Measurements from ENCODE around the gene COL6A1.

COL6A1 gene

GRCh38 chr21:45982758-45983648 lies 1.4 kb downstream of the COL6A1 start:
- no peak for DNase-seq

GRCh38 chr21:45983649-45983965 lies 2.0 kb downstream of the COL6A1 start:
- DNase-seq = no peak

- peak in 1 of 6 experiments; percentile 9 for DNase-seq
Measured at GRCh38 chr21:45983981-45984551, 2.5 kb downstream of the COL6A1 start.

- no peak for DNase-seq
Measured at GRCh38 chr21:45984584-45985095, 3.1 kb downstream of the COL6A1 start.

DNA sequence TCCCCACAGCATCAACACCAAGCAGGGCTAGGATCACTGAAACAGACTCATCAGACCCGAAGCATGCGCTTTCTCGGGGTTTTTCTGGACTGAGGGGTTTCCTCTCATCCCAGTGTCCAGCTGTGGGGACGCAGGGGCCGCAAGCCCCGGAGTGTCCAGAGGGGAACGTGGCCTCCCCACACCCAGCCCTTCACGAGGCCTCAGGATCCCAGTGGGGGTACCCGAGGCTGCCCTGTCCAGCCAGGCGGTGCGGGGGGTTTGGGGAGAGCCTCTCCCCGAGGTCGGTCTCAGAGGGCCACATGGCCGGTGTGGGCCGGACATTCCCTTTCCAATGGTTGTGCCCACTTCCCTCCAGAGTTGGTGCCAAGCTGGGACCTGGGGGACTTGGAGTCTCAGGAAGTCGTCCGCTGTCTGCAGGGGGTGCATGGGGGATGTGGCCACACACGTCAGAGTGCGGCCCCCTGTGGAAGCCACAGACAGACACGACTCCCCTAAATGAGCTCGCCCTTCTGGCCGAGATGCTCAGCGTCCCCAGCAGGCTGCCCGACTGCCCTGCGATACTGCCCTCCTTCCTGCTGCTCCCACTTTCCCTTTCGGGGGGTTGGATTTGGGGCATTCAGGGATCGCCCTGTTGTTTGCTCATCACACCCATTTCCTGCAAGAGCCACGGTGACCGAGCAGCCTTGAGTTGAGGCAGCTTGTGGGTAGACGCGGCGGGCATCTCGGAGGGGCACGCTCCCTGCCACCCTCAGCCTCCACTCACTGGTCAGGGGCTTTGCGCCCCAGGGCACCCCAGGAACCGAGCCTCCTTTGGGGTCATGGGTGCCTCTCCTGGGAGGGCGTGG lies 4.1 kb downstream of the COL6A1 start:
- no peak for DNase-seq

- no peak for DNase-seq
Measured at GRCh38 chr21:45986316-45987051, 4.9 kb downstream of the COL6A1 start.

- no peak for DNase-seq
Measured at GRCh38 chr21:45987121-45987711, 5.6 kb downstream of the COL6A1 start.

DNA sequence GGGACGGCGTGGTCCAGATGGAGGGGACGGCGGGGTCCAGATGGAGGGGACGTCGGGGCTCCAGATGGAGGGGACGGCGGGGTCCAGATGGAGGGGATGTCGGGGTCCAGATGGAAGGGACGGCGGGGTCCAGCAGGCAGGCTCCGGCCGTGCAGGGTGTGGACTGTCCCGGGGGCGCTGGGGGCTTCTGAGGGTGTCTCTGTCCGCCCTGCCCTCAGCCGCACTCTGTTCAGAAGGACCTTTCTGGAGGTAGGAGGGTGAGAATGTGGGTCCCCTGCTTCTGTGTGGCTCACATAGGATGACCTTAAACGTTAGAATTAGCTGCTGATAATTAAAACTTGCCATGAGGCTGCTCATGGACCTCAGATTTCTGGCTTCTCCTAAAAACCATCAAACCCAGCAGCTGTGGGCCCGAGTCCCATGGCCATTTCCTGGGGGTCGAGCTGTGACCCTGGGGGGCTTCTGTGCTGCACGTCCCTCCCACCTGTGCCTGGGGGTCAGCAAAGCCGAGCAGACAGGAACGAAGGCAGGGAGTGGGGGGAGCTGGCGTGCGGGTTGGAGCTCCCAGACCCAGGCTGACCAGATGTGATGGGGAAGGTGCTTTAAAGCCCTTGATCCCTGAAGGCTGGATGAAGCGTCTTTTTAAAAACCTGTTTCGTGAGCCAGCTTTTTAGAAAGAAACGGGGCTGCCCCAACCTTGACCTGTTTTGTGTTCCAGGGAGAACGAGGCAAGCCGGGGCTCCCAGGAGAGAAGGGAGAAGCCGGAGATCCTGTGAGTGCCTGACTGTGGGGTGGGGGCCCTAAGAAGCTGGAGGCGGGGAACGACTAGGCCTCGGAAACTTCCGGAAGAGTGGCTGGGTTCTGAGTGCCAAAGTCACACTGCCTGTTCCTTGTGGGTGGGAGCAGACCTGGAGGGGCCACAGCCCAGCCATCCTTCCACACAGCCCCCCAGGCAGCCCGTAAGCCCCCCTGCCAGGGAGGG lies 7.1 kb downstream of the COL6A1 start:
- DNase-seq = no peak

- DNase-seq = no peak
Measured at GRCh38 chr21:45989355-45990048, 7.9 kb downstream of the COL6A1 start.

DNA sequence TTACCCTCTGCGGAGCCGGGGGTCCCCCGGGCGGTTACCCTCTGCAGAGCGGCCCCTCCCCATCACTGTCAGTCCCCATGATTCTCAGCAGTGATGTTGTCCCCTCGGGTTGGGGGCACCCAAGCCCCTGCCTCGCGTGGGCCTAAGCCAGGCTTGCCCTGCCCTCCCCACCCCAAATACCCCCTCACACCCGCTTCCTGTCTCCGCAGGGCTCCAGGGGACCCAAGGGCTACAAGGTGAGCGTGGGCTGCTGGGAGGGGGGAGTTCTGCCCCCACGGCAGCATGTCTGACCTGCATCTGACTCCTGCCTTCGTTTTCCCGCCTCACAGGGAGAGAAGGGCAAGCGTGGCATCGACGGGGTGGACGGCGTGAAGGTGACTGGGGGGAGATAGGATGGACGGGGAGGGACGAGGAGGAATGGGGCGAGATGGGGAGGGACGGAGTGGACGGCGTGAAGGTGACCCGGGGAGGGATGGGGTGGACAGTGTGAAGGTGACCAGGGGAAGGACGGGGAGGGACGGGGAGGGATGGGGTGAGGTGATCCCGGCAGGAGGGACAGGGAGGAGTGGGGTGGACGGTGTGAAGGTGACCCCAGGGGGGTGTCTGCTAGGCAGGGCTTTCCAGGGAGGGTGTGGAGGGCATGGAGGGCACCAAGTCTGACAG lies 8.6 kb downstream of the COL6A1 start:
- no peak for DNase-seq

DNA sequence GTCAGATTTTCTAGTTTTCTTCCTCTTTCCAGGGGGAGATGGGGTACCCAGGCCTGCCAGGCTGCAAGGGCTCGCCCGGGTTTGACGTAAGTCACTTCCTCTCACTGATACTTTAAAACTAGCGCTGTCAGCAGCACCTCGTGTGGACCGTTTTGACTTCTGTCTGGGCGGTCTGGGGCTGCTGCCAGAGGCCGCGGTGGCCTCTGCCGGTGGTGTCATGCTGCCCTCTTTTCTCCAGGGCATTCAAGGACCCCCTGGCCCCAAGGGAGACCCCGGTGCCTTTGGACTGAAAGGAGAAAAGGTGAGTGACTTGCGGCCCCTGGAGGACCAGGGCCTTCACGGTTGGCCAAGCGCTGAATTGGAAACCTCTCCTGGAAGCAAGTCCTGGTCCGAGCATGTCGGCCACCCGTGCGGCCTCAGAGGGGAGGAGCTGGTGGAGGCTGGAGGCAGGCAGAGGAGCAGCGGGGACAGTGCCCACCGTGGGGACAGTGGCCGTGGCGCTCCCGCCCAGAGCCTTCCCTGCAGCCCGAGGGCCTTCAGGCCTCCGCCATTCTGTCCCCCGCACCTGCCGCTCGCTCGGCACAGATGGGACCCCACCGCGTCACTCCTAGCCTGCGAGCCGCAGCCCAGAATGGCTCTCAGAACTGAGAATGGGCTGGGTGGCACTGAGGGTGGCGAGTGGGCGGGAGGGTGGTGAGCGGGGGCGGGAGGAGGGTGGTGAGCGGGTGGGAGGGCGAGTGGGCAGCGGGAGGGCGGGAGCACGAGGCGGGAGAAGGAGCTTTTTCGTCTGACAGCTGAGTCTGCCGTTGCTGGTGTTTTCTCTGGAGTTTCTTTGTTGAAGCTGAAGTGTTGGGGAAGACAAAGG lies 9.4 kb downstream of the COL6A1 start:
- no peak for DNase-seq

- no peak for DNase-seq
Measured at GRCh38 chr21:45991606-45992300, 10.2 kb downstream of the COL6A1 start.

- DNase-seq = no peak
Measured at GRCh38 chr21:45992301-45993209, 11.0 kb downstream of the COL6A1 start.

DNA sequence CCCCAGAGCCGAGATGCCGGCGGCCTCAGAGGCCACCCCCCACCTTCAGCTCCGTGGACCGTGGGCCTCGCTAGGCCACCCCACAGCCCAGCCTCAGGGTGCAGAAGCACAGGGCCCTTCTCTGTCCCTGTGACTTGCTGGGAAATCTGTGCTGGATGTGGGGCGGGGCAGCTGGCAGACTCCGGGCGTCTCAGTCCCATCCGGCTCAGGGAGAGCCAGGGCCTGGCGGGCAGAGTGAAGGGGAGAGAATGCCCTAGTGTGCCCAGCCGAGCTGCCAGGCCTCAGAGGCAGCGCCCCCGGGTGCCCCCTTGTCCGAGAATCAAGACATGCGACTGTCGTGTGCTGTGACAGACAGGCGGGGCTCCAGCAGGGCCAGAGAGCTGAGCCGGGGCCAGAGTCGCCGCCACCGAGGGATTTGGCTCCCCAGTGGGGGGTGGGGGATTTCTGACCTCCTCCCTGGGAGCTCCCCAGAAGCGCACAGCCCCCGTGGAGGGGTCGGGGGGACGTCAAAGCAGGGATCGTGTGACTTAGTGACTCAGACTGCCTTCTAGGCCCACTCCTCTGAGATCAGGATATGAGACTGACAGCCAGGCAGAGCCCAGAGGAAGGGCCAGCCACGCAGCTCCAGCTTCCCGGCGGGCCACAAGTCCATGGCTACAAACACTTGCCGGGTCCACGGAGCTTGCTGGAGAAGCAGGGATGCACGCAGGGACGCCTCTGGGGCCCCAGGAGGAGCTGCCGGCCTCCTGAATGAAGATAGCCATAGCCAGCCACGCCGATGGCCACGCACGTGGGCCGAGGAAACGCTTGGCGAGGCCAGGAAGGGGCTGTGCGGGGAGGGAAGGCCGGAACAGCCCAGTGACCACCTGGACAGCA lies 11.9 kb downstream of the COL6A1 start:
- DNase-seq = no peak

DNA sequence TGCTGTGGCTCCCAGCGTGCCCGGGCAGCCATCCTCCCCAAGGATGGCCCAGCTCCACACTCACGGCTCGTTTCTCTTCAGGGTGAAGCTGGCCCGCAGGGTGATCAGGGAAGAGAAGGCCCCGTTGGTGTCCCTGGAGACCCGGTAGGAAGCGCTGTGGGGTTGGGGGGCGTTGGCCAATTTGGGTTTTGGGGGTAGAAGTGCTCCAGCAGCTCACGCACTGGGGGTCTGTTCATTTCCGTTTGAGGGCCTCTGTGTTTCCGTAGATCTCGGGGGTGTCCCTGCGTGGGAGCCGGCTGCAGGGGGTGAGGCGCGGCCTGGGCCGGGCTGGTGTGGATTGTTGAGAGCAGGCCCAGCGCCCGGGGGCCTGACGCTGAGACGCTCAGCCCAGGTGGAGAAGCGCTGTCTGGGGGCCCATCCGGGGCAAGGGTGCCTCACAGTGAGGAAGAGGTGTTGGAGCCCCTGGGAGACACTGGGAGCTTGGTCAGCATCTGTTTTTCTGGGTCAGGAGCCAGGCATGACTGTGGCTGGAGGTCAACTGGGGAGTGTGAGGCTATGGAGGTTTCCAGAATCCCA lies 12.6 kb downstream of the COL6A1 start:
- DNase-seq = no peak

Data from stimulated activated naive CD4-positive, alpha-beta T cell (primary cell).